ENCODE measurements around the gene MSL3.

DNA sequence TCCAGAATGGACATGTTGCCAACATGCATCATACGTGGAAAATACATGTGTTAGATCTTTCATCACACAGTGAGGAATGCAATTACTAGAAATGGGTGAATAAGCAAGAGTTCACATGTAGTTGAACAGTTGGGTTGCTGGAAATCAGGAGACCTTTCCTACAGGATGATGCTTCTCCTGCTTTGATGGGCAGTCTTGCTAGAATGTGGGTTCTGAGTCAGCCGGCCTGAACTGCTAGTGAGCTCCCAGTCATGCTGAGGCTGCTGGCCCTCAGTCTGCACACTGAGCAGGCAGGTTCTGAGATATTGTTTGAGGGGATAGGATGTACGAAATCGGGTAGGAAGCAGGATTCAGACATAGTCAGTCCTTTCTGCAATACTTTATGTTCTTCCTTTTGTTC, 20.2 kb downstream of the MSL3 start:
- TF ChIP-seq, protein P1, sequence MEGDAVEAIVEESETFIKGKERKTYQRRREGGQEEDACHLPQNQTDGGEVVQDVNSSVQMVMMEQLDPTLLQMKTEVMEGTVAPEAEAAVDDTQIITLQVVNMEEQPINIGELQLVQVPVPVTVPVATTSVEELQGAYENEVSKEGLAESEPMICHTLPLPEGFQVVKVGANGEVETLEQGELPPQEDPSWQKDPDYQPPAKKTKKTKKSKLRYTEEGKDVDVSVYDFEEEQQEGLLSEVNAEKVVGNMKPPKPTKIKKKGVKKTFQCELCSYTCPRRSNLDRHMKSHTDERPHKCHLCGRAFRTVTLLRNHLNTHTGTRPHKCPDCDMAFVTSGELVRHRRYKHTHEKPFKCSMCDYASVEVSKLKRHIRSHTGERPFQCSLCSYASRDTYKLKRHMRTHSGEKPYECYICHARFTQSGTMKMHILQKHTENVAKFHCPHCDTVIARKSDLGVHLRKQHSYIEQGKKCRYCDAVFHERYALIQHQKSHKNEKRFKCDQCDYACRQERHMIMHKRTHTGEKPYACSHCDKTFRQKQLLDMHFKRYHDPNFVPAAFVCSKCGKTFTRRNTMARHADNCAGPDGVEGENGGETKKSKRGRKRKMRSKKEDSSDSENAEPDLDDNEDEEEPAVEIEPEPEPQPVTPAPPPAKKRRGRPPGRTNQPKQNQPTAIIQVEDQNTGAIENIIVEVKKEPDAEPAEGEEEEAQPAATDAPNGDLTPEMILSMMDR (IDR thresholded peaks at IDR 0.05), result no peak
- TF ChIP-seq POLR2A (IDR thresholded peaks at IDR 0.05), result no peak

Data from stomach (tissue), 4 donors.